Ovary (tissue), 9 donors: ENCODE measurements around the gene TM9SF1. TPM values are rescaled to one million over a fixed set of nuclear protein-coding genes. Genes with fewer than 3 reads are reported as not detected.
A peak's percentile ranks its signal among the peaks of the same experiment; 100 is the strongest.

Experiments used
- DNase-seq, 5 donors: peaks; one replicate each; pipeline ENCODE4 v3.0.0-alpha.2; 2019 to 2020
- H3K27ac ChIP-seq, 2 donors: fragments of 200-600 bp; one replicate each; pipeline versions ENCODE4 v1.5.1 to v1.8.0; 2019 to 2022
- H3K27me3 ChIP-seq: fragments of 200-600 bp; one replicate; pipeline ENCODE4 v1.8.0; 2022
- H3K36me3 ChIP-seq: fragments of 200-600 bp; sonication (generic); one replicate; pipeline ENCODE4 v1.5.1; 2019
- H3K4me1 ChIP-seq: one replicate; pipeline ENCODE4 v1.8.1; 2013; ENCODE audit warnings: mild to moderate bottlenecking, moderate library complexity; ENCODE audit not compliant: insufficient read depth
- H3K4me3 ChIP-seq: fragments of 200-600 bp; sonication (generic); one replicate; pipeline ENCODE4 v1.5.1; 2017
- H3K9me3 ChIP-seq, 2 donors: fragments of 200-600 bp in 1 of 2; sonication (generic) in 1 of 2; one replicate each; pipeline versions ENCODE4 v1.5.1 to v1.8.1; 2013 to 2019; ENCODE audit warnings: mild to moderate bottlenecking in 1 of 2, moderate library complexity in 1 of 2
- EP300 ChIP-seq: sonication (generic); formaldehyde crosslinking; IDR thresholded peaks from one replicate; pipeline ENCODE4 v1.6.1; 2017; ENCODE audit warnings: antibody characterized with exemption
- POLR2A ChIP-seq: fragments of 450-650 bp; IDR thresholded peaks from one replicate; pipeline ENCODE4 v1.6.1; 2017; ENCODE audit warnings: antibody characterized with exemption, mild to moderate bottlenecking, moderate library complexity
- WGBS, 3 donors: extraction: QIAGEN DNeasy Blood & Tissue Kit in 1 of 3; methylation state at CpG; one replicate each; pipeline versions ENCODE4 v1.1.5 to v1.1.7; 2013 to 2017; 5-methylcytosine and 5-hydroxymethylcytosine counted together
- intact Hi-C, 4 donors: fragments of 100-400 bp; cut with DNase I; formaldehyde crosslinking; loops; one replicate each; pipeline versions ENCODE4 v1.11.0 to v1.15.1; 2022 to 2023
- polyA plus RNA-seq, 2 donors: library from polyadenylated mRNA; stranded (reverse); fragments of 200-250 nt in 1 of 2; fragments of 350-450 nt in 1 of 2; fragmentation: Illumina TruSeq in 1 of 2; extraction: RNeasy Lipid Tissue Mini Kit (QIAGEN cat#74804) in 1 of 2; gene quantifications; one replicate each; pipeline ENCODE4 v1.2.3, GENCODE V29; 2013 to 2014
- total RNA-seq, 7 donors: library from RNA; depleted of rRNA in 2 of 7; stranded (reverse); fragments of >200 nt in 2 of 7; fragmentation: NEBNext Ultra II Directional in 3 of 7; extraction: Animal tissue kit (Norgen Biotek cat#: 25700) in 3 of 7; gene quantifications; one replicate each; pipeline versions ENCODE4 v1.1.0 to v1.2.4, GENCODE V29; 2016 to 2023
- TF ChIP-seq, protein P1 (sequence below), 3 donors: fragments of 450-650 bp in 2 of 3; fragments of 200-600 bp in 1 of 3; IDR thresholded peaks; one replicate each; pipeline versions ENCODE4 v1.5.1 to v1.8.0; 2016 to 2022; ENCODE audit warnings: antibody characterized with exemption in 3 of 3, mild to moderate bottlenecking in 1 of 3
- donor health status: DM: no; HTN: no; CAD: no; lungs with moderate emphysema.
- donor health status: DM: no; HTN: no; CAD: no.
- donor health status: Bipolar disorder and iron deficiency.
- donor health status: DM: yes; HTN: yes; CAD: no.
- donor health status: DM: no; HTN: no; CAD: no.
- donor health status: DM: yes; HTN: yes; CAD: no.

TM9SF1 gene
- total and polyA plus RNA-seq, 9 donors, result 32.3 to 65.6 (median 44.9) TPM

DNA sequence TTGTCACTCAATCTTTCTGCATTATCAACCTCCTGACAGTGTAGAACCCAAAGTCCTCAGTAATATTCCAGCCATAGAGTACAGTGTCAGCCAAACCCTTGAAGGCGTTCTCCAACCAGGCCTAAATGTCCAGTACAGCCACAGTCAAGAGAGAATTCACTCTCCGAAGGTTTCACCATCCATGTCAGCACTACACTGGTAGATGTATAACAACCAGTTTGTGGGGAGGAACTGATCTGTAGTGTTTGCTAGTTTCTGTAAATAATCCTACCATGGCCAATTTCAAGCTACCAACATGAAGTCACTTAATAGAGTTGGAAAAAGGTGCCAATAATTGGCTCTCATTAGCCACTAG, 21.1 kb upstream of the TM9SF1 start:
- Histone ChIP-seq H3K27ac (peak overlapping the region in 1 of 2 donors; percentile 24), H3K4me1 (peaks cover 2% of the 10 kb centered on the region), H3K36me3 (no peaks in the 10 kb centered on the region), H3K27me3 (no peaks in the 10 kb centered on the region), H3K9me3 (no peaks in the 10 kb centered on the region), H3K4me3 (peak overlapping the region; percentile 77)
- TF ChIP-seq, protein P1, sequence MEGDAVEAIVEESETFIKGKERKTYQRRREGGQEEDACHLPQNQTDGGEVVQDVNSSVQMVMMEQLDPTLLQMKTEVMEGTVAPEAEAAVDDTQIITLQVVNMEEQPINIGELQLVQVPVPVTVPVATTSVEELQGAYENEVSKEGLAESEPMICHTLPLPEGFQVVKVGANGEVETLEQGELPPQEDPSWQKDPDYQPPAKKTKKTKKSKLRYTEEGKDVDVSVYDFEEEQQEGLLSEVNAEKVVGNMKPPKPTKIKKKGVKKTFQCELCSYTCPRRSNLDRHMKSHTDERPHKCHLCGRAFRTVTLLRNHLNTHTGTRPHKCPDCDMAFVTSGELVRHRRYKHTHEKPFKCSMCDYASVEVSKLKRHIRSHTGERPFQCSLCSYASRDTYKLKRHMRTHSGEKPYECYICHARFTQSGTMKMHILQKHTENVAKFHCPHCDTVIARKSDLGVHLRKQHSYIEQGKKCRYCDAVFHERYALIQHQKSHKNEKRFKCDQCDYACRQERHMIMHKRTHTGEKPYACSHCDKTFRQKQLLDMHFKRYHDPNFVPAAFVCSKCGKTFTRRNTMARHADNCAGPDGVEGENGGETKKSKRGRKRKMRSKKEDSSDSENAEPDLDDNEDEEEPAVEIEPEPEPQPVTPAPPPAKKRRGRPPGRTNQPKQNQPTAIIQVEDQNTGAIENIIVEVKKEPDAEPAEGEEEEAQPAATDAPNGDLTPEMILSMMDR (IDR thresholded peaks at IDR 0.05), result no peak
- TF ChIP-seq POLR2A, result no peak
- no peak for TF ChIP-seq EP300
- intact Hi-C loops, result no loop called here
- DNase-seq, result no peak
- WGBS, 3 donors, result 86 to 94% (median 88%) methylated on average over 2 of the region's 2 CpGs

DNA sequence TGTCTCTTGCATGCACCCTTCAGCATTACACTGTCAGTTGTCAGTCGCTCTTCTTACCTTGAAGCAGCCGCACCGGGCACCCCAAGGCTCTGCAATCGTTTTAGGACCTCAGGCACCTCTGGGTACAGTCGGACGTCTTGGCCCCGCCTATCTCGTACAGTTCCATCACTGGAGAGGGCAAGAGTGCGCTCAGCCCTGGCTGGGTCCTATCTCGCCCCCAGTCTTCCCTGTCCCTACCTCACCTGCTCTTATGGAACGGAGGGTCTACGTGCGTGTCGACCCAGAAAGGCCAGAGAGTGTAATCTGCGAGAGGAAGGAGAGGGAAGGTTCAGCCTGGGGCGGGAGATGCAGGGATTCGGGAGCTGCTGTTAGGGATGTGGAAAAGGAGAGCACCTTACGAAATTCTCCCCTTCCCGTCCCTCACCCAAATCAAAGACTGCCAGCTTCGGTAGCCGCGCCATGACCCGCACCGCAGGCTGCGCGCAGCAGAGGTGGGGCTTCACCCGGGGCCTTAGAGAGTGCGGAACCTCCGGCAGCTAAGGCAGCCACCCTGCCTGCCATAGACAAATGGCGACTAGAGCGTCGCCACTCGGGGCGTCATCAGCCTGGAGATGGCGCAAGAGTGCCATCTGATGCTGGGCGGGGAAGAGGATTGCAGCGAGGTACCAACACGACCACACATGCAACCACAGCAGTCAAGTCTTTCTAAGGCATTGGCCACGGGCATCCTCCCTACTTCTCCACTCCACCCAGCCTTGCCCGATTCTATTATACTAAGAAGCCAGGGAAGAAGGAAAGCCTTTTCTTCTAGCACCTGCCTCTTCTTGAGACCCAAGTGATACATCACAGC, 20.5 kb upstream of the TM9SF1 start, which contains the start of gene MDP1:
TSS of gene MDP1 (minus strand) at position 572 of the 850 bp plus-strand sequence. CDS start at position 461, 111 bp downstream.
- WGBS, 3 donors, result 0 to 1% (median 0%) methylated on average over 40 of the region's 40 CpGs
- Histone ChIP-seq H3K4me3 (peak within 1 kb of the TSS; percentile 77), H3K9me3 (no peaks in the 10 kb centered on the region), H3K36me3 (no peaks in the 10 kb centered on the region), H3K4me1 (peaks cover 2% of the 10 kb centered on the region), H3K27me3 (no peaks in the 10 kb centered on the region), H3K27ac (peak within 1 kb of the TSS in 1 of 2 donors; percentile 79)
- intact Hi-C loops, result no loop called here
- TF ChIP-seq EP300 (no peak), POLR2A (peak; percentile 70)
- TF ChIP-seq, protein P1 (IDR thresholded peaks at IDR 0.05), result peak in 2 of 3 donors; percentile 20 to 61
- DNase-seq, result peak; percentile 77 to 87 (median 84)

DNA sequence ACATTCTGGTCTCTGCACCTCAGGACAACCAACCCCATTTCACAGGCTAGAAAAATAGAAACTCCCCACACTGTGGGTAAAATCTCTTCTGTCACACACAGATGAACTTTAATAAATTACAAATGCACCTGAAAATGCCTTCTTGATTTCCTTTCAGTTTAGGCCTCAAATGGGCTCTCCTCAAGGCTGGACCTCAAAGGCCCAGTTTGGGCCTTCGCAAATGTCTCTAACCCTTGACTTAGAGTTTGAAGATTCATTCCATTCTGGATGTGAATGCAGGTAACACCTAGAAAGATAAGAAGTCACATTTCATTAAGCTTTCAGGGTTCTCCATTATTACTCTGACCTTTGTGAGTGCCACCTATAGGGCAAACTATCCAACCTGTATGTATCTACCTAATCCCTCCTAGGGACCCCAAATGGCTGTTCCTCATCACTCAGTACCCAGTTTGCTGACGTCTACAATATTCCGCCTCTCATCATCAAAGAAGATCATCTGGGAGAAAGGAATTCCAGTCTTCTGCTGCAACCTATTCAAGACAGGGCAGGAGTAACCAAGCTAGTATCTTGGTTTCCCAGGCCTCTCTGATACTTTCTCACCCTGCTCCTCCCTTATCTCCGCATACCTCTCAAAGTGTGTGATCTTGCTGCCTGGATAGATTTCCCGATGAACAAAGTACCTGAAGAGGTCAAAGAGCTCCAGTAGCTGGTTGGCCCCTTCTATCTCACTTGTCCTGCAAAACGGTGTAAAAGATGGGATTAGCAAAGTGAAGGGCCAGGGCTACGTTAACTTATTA, 18.8 kb upstream of the TM9SF1 start:
- DNase-seq, result no peak
- Histone ChIP-seq H3K27me3 (no peaks in the 10 kb centered on the region), H3K9me3 (no peaks in the 10 kb centered on the region), H3K36me3 (no peaks in the 10 kb centered on the region), H3K4me3 (no peak overlapping the region), H3K27ac (peak overlapping the region in 1 of 2 donors; percentile 86), H3K4me1 (peaks cover 2% of the 10 kb centered on the region)
- no peak for TF ChIP-seq EP300
- no peak for TF ChIP-seq POLR2A
- TF ChIP-seq, protein P1 (IDR thresholded peaks at IDR 0.05), result no peak
- 85 to 89% (median 88%) methylated on average over 7 of the region's 7 CpGs for WGBS, 3 donors
- intact Hi-C loops, result no loop called here
